GM21360 (cell line): Measurements from ENCODE around the gene CHCHD6.

ENCODE experiments used
- ATAC-seq: cut with Tn5 transposase; IDR thresholded peaks from one replicate; pipeline ENCODE4 v1.9.1; 2021; ENCODE audit warnings: mild to moderate bottlenecking, moderate library complexity; ENCODE audit not compliant: unreplicated experiment

The CHCHD6 gene

DNA sequence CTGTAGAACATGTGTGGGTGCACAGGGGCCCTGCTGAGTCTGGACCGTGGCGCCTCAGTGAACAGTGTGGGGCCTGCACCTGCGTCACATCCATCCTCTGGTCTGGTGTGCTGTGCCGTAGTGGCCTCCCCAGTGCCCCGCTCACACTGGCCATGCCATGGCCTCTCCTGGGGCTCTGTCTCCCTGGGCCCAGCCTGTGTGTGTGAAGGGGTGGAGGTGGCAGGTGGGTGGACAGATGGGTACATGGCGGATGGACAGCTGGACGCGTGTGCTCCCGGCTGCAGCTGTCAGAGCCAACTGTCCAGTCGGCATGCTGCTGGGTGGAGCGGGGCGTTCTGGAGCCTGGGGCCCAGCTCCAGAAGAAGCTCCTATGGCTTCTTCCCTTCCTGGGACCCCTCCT is 296.7 kb downstream of the CHCHD6 start:
- ATAC-seq, result no peak

DNA sequence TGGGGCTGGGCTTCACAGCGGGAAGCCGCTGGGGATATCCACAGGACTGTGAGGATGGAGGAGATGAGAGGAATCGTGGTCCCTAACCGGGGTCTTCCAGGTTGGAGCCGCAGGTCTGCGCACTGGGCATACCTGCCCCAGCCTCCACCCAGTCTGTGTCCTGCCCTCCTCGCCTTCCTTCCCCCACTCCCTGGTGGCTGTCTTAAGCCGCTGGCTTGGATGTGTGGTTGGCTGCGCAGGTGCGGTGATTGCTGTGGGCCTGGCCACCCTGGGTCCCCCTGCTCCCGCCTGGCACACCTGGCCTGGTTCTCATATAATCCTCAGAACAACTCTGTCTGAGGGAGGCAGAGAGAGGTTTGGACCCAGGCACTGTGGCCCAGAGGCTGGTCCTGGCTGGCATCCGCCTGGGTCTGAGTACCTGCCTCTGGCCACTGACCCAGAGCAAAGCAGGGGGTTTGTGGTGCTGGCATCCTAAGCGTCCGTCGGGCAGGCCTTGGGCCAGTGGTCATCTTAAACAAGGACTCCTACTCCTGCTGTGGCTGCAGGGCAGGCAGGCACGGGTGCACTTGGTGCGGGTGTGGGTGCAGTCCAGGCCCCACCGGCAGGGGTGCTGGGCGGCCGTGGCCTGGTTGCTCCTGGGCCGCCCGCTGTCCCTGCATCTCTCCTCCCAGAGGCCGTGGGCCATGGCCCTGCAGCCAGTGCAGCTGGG is 297.6 kb downstream of the CHCHD6 start:
- no peak for ATAC-seq

DNA sequence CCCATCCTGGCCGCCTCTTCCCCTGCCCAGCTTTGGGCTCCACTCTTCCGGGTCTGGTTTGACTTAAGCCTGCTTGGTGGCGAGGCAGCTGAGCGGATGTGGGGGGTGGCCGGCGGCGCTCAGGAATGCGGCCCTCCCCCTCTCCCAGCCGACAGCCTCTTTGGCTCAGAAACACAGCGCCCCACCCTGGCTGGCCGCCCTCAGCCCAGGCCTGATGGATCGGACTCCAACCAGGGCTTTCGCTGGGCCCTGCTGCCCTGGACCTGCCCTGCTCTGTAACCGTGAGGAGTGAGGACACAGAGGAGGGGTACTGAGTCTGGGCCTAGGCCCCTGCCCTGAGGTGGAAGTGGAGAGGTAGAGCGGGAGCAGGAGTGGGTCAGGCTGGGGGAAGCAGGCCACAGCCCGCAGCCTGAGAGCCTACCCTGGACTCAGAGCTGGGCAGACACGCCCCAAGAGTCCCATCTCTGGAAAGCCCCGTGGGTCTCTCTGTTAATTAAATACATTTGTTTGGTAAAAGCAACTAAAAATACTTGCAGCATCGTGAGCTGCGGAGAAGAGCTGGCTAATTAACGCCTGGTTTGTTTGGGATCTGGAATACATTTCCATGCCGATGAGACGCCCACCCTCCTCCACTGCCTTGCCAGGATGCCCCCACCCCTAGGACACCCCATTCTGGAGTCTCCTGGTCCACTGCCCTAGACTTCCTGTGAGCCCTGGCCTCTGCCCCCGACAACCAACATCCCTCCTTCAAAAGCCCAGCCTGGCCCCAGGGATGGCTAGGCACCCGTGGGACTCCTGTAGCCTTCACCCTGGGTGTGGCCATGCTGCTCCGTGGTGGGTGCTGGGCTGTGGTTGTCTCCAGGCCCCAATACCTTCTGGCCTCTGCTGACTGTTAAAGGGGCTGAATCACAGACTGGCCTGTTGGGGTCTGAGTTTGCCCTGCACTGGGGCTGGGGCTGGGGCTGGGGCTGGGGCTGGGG is 298.4 kb downstream of the CHCHD6 start:
- ATAC-seq, result no peak

DNA sequence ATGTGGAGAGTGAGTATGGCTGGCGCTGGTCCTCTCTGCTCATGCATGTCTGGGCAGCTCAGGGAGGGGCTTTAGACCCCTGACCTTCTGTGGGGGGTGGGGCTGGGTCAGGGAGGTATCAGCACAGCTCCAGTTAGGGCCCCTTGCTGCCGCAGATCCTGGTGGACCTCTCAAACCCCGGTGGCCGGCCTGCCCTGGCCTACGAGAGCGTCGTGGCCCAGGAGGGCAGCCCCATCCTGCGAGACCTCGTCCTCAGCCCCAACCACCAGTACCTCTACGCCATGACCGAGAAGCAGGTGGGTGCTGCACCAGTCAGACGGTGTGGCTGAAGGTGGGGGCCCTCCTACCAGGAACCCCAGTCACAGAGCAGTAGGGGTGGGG is 299.1 kb downstream of the CHCHD6 start:
- ATAC-seq, result no peak

DNA sequence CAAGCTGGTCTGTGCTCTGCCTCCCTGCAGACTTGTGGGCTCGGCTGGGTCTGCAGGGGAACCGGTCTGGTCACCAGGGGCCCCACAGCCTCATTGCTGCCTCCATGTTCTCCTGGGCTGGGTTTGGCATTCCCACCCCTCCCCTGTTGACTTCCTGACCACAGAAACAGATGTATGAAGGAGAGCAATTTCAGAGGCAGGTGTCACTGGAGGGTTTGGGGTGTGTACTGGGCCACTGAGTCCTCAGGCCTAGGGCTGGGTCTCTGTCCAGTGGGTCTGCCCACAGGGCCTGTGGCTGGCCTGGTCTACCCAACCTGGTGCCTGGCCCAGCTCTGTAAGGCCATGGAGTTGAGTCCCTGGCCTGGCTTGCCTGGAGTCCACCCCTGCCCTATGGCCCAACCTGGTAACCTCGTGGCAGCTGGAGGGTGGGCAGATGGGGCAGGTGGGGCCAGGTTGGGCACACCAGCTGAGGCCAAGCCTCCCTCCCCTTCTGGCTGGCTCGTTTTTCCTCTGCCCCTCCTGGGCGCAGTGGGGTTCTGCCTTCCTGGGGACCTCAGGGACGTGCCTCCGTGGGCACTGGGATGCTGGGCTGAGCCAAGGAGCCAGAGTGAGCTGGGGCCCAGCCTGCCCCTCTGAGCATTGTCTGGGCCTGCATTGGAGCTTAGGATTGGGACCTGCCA is 299.7 kb downstream of the CHCHD6 start:
- ATAC-seq, result no peak

DNA sequence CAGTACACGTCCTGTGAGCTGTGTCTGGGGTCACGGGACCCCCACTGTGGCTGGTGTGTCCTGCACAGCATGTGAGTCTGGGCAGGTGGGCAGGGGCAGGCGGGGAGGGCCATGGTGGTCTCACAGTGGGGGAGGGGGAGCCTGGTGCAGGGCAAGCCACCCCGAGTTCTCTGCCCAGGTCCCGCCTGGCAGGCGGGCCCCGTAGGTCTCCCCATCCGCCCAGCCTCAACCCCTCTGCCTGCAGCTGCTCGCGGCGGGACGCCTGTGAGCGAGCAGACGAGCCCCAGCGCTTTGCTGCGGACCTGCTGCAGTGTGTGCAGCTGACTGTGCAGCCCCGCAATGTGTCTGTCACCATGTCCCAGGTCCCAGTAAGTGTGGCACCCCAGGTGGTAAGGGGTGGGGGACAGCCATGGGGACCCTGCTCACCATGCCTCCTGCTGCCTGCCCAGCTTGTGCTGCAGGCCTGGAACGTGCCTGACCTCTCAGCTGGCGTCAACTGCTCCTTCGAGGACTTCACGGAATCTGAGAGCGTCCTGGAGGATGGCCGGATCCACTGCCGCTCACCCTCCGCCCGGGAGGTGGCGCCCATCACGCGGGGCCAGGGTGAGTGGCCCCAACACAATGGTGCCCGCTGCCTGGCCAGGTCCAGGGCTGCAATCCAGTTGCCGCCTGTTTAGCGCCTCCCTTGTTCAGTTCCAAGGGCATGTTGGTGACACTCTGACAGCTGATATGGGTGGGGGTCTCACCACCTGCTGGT is 300.8 kb downstream of the CHCHD6 start:
- ATAC-seq, result no peak

DNA sequence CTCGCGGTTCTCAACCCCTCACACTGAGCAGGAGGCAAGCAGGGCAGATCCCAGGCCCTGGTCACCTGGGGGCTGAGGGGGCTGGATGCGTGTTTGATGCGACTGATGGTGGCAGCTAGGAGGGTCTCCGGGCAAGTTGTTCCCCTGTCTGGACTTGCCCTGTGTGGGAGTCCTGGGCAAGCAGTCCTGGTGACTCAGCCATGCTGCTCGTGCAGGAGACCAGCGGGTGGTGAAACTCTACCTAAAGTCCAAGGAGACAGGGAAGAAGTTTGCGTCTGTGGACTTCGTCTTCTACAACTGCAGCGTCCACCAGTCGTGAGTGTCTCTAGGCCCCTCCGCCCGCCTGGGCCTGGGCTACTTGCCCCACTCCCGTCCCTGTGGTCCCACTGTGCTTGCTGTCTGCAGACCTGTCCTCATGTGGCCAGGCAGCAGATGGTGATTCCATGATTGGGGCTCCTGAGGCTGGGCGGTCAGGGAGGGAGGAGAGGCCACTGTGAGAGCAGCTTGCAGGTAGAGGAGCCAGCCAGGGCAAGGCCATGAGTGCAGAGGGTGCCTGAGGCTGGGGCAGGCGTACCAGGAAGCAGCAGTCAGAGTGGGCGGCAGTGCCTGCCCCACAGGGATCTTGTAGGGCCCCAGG is 301.9 kb downstream of the CHCHD6 start:
- ATAC-seq, result no peak

DNA sequence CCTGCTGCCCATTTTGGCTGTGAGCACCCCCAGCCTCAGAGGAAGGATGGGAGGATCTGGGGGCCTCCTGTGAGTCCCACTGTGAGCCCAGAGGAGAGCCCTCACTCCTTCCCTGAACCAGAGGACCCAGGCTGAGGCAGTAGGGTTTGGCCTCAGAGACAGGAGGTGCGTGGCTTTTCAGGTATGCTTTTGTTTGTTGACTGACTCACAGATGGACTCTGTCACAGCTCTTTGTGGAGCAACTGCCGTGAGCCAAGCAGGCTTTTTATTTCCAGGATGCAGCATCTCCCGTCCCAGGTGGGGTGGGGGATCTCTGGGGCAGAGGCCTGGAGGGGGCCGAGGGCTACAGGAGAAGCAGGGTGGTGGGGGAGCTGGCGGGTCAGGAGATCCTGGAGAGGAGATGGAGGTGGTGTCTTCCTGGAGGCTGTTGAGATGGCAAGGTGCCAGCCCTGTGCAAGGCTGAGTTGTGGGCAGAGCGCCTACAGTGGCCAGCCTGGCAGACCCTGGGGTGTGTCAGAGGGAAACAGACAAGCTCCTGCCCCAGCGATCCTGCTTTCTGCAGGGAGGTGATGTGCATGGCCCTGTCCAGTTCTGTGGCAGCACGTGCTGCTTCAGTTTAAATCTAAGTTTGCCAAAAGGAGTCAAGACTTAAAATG is 302.9 kb downstream of the CHCHD6 start:
- ATAC-seq, result no peak

DNA sequence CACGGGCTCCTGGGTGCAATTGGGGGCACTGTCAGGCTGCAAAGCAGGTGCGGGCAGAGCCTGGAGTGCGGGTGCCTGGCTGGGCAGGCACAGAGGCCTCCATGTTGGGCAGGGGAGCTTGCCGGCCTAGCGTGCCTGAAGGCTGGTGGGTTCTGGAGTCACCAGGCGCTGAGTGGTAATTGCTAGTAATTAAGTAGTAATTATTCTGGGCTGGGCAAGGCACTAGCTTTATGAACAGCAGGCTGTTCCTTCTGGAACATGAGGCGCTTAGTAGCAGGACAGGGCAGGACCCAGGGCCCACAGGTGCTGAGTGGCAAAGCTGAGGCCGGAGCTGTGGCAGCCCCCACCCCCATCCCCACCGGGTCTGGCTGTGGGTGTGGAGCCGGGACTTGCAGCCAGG is 304.2 kb downstream of the CHCHD6 start:
- ATAC-seq, result no peak

DNA sequence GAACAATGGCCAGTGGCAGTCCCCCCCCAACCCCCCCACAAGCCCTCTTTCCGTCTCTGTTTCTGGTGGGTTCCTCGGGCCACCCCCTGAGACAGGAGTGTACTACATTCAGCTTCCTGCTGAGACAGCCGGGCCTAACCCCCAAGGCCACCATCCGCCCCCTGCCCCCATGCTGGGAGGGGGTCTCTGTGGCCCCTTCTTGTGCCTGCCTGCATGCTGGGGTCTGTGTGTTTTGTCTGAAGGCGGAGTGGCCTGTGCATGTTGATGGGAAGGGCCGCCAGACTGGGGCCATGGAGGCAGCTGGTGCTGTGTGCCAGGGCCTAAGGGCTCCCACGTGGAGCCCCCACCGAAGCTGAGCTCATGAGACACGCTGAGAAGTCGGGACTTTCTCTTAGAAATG is 305.5 kb downstream of the CHCHD6 start:
- ATAC-seq, result no peak
